Fibroblast of skin of left quadriceps (primary cell): ENCODE data around the gene NUCB1.
A peak's percentile ranks its signal among the peaks of the same experiment; 100 is the strongest.
"Not testable (repeated sequence)": the region's sequence is repeated elsewhere in the genome, so short reads cannot be mapped to it uniquely, and the experiment has no call there.

Experiments used
- DNase-seq, 2 experiments: peaks; one replicate each; pipeline ENCODE4 v3.0.0-alpha.2; 2013; ENCODE audit warnings: low read depth in 2 of 2

The NUCB1 gene

DNA sequence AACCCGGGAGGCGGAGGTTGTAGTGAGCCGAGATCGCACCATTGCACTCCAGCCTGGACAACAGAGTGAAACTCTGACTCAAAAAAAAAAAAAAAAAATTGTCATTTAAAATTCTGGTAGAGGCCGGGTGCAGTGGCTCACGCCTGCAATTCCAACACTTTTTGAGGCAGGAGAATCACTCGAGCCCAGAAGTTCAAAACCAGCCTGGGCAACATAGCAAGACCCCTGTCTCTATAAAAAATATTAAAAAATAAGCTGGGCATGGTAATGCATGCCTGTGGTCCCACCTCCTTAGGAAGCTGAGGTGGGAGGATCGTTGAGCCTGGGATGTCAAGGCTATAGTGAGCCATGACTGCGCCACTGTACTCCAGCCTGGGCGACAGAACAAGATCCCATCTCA, 6.2 kb downstream of the NUCB1 start:
- no peak for DNase-seq

DNA sequence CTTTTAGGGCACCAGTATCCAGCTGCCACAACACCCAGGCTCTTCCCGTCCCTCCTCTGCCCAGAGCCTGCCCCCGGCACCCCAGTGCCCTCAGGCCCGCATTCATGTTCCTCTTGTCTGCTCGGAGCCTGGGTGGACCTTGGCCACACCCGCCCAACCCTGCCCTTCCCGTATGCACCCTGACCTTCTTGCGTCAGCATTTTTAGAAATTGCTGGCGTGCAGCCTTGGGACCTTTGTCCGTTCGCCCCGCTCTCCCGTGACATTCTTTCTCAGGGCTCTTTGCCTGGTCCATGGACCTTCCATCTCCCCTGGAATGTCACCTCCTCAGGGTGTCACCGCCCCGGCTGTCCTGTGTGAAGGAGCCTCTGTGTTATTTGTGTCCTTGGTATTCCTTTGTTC, 7.6 kb downstream of the NUCB1 start:
- no peak for DNase-seq

DNA sequence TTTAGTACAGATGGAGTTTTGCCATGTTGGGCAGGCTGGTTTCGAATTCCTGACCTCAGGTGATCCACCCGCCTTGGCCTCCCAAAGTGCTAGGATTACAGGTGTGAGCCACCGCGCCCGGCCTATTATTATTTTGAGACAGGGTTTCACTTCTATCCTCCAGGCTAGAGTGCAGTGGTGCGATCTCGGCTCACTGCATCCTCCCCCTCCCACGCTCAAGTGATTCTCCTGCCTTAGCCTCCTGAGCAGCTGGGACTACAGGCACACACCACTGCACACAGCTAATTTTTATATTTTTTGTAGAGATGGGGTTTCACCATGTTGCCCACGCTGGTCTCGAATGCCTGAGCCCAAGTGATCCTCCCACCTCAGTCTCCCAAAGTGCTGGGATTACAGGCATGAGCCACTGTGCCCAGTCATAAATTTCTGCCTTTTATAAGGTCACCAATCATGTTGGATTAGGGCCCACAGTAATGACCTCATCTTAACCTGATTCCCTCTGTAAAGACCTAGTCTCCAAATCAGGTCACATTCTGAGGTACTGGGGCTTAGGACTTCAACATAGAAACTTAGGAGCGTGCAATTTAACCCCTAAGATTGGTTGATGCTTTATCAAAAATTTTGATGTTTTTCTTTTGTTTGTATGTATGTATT, 9.4 kb downstream of the NUCB1 start:
- not testable (repeated sequence) for DNase-seq

DNA sequence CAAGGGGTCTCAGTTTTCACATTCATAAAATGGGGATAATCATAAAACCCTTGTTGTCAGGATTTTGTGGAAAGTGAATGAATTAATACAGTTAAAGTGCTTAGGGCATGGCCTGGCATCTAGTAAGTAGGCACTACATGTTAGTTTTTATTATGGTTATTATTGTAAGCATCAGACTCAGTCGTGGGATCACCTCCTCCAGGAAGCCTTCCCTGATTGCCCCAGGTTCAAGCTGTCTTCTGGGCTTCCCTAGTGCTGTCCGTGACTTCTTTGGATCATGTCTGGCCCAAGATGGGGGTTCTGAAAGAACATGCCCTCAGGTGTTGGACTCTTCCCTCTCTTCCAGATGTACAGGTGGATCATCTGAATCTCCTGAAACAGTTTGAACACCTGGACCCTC, 10.7 kb downstream of the NUCB1 start:
- no peak for DNase-seq

DNA sequence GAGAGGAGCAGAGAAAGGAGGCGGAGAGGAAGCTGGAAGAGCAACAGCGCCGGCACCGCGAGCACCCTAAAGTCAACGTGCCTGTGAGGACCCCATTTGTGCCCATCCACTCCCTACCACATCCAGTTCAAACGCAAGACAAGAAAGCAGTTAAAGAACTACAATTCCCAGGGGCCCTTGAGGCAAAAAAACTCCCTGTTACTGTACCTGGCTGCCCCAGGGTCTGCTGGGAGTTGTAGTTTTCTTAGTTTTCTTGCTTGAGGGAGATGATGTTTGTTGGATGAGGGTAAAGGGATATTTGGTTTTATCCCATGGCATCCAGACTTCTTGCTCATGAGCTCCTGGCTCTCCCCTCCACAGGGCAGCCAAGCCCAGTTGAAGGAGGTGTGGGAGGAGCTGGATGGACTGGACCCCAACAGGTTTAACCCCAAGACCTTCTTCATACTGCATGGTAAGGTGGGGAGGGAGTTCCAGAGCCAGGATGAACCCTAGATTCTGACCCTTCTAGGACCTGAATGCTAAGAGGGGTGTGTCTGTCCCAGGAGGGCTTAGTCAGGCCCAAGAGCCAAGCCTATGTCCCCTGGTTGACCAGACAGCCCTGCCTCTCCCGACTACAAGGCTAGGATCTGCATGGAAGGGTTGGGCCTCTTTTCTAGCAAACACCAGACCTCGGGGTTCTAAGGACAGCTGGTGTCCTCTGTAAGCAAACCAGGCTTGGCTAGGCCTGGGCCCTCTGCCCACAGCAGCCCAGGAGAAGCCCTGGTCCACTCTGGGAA, 13.2 kb downstream of the NUCB1 start:
- no peak for DNase-seq

DNA sequence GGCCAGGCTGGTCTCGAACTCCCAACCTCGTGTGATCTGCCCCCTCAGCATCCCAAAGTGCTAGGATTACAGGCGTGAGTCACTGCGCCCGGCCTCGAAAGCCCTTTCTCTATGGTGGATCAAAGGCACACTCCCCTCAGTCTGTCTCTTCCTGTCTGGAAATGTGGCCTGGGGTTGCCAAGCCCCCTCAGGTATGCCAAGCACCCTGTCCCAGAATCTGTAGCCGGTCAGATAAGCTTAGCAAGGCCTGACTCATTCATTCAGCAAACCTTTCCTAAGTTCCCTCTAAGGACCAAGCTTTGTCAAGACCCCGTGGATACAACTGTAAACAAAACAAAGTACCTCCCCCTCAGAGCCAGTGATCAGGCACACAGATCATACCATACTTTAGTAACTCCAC, 14.1 kb downstream of the NUCB1 start:
- no peak for DNase-seq

DNA sequence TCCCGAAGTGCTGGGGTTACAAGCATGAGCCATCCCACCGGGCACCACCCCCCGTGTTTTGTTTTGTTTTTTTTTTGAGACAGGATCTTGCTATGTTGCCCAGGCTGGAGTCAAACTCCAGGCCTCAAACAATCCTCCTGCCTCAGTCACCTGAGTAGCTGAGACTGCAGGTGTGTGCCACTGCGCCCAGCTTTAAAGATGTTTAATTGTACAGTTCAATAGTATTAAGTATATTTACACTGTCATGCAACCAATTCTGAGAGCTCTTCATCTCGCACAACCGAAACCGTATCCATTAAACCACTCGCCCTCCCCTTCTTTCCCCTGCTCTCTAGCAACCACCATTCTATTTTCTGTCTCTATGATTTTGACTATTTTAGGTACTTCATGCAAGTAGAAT, 15.6 kb downstream of the NUCB1 start:
- no peak for DNase-seq

DNA sequence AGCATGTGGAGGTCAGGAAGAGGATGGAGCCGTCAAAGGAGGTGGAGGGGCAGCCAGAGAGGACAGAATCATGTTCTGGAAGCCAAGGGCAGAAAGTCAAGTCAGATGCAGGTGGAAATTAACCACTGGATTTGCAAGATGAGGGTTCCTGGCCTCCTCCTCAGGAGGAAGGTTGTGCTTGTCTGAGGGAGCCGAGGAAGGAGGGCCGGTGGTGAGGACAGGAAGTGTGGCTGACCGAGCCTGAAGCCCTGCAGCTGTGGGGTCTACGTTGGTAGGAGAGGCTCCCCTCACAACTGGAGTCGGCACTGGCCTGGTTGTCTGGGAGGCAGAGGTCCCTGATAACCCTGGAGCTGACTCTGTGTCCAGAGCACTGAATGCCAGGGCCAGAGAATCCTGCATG, 18.0 kb downstream of the NUCB1 start:
- DNase-seq = no peak

DNA sequence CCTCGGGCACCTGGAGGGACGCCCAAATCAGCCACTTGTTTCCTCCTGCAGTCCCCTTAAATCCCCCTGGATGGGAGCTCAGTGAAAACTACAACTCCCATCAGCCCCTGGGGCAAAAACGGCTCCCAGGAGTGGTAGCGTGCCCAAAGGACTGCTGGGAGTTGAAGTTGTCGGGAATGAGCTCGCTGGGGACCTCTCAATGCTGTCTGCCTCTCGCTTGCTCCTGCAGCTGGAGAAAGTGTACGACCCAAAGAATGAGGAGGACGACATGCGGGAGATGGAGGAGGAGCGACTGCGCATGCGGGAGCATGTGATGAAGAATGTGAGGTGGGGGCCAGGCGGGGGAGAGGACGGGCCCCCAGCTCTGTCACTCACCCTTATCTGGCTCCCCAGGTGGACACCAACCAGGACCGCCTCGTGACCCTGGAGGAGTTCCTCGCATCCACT, 18.7 kb downstream of the NUCB1 start:
- no peak for DNase-seq

DNA sequence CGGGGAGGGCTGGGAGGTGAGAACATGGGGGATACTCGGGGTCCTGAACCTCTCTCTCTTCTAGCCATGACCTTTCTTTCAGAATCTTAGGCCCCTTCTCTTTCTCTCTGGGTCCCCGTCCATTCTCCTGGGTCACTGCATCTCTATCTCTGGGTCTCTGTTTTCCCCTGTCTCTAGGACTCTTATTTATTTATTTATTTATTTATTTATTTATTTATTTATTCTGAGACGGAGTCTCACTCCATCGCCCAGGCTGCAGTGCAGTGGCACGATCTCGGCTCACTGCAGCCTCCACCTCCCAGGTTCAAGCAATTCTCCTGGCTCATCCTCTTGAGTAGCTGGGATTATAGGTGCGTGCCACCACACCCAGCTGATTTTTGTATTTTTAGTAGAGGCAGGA, 19.2 kb downstream of the NUCB1 start:
- not testable (repeated sequence) for DNase-seq

DNA sequence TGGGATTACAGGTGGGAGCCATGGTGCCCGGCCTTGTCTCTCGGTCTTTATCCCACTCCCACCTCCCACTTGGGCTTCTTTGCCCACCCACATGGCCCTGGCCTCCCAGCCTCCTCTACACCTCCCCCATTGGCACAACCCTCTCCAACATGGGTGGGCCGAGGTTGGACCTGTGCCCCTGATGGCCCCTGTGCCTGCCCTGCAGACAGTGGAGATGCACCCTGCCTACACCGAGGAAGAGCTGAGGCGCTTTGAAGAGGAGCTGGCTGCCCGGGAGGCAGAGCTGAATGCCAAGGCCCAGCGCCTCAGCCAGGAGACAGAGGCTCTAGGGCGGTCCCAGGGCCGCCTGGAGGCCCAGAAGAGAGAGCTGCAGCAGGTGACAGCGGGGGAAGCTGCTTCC, 20.8 kb downstream of the NUCB1 start:
- DNase-seq = no peak

DNA sequence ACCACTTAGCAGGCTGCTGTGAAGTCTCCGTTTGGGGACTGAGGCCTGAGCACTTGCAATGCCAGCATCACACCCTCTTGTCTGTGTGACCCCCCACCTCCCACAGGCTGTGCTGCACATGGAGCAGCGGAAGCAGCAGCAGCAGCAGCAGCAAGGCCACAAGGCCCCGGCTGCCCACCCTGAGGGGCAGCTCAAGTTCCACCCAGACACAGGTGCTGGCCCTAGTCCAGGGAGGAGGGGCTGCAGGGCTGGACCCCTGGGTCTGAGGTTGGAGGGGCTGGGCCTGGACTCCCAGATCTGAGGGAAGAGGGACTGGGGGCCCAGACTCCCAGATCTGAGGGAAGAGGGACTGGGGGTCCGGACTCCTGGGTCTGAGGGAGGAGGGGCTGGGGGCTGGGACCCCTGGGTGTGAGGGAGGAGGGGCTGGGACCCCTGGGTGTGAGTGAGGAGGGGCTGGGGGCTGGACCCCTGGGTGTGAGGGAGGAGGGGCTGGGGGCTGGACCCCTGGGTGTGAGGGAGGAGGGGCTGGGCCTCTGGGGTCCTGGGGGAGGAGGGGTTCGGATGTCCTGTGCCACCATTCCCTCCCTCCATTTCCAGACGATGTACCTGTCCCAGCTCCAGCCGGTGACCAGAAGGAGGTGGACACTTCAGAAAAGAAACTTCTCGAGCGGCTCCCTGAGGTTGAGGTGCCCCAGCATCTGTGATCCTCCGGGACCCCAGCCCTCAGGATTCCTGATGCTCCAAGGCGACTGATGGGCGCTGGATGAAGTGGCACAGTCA, 21.8 kb downstream of the NUCB1 start:
- DNase-seq = no peak

DNA sequence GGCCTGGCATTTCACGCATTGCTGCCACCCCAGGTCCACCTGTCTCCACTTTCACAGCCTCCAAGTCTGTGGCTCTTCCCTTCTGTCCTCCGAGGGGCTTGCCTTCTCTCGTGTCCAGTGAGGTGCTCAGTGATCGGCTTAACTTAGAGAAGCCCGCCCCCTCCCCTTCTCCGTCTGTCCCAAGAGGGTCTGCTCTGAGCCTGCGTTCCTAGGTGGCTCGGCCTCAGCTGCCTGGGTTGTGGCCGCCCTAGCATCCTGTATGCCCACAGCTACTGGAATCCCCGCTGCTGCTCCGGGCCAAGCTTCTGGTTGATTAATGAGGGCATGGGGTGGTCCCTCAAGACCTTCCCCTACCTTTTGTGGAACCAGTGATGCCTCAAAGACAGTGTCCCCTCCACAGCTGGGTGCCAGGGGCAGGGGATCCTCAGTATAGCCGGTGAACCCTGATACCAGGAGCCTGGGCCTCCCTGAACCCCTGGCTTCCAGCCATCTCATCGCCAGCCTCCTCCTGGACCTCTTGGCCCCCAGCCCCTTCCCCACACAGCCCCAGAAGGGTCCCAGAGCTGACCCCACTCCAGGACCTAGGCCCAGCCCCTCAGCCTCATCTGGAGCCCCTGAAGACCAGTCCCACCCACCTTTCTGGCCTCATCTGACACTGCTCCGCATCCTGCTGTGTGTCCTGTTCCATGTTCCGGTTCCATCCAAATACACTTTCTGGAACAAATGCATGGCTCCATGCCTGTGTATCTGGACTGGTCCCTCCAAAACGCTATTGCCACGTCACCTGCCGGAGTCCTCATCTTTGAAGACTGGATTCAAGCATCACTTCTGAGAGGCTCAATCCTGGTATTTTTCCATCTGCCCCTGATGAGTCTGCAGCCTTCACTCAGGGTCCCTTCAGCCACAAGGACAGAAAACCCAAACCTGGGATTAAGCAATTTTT, 22.7 kb downstream of the NUCB1 start:
- no peak for DNase-seq

DNA sequence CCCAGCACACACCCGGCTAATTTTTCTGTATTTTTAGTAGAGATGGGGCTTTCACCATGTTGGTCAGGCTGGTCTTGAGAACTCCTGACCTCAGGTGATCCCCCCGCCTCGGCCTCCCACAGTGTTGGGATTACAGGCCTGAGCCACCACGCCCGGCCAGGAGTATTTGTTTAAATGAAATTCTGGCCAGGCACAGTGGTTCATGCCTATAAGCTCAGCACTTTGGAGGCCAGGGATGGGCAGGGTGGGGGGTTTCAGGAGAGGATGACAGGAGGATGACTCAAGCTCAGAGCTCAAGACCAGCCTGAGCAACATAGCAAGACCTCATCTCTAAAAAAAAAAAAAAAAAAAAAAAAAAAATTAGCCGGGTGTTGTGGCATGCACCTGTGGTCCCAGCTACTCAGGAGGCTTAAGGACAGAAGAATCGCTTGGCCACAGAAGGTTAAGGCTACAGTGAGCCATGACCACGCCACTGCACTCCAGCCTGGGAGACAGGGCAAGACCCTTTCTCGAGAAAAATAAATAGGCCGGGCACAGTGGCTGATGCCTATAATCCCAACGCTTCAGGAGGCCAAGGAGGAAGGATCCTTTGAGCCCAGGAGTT, 25.2 kb downstream of the NUCB1 start:
- peak in 1 of 2 experiments; percentile 26 for DNase-seq

DNA sequence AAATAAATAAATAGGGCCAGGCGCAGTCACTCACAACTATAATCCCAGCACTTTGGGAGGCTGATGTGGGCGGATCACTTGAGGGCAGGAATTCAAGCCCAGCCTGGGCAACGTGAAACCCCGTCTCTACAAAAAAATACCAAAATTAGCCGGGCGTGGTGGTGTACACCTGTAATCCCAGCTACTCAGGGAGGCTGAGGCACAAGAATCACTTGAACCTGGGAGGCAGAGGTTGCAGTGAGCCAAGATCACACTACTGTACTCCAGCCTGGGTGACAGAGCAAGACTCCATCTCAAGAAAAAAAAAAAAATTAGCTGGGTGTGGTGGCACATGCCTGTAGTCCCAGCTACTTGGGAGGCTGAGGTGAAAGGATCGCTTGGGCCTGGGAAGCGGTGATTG, 25.8 kb downstream of the NUCB1 start:
- DNase-seq = not testable (repeated sequence)

DNA sequence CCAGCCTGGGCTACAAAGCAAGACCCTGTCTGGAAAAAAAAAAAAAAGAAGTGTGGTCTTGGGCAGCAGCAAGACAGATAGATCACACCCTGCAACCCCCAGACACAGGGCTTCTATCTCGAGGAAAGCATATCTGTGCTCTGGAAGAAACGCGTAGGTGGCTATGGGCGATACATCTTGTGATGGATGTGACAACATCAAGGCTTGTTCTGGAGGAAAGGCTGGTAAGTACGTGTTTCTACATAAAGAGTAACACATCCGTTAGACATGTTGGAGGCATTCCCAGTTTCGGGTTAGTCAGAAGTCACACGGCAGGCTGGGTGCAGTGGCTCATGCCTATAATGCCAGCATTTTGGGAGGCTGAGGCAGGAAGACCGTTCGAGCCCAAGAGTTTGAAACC, 26.8 kb downstream of the NUCB1 start:
- DNase-seq = peak; percentile 76 to 78

DNA sequence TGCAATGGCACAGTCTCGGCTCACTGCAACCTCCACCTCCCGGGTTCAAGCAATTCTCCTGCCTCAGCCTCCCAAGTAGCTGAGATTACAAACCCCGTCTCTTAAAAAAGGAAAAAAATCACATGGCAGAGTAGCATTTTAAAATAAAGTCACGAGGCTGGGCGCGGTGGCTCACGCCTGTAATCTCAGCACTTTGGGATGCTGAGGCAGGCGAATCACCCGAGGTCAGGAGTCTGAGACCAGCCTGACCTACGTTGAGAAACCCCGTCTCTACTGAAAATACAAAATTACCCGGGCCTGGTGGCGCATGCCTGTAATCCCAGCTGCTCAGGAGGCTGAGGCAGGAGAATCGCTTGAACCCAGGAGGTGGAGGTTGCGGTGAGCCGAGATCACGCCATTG, 27.6 kb downstream of the NUCB1 start:
- DNase-seq = not testable (repeated sequence)

DNA sequence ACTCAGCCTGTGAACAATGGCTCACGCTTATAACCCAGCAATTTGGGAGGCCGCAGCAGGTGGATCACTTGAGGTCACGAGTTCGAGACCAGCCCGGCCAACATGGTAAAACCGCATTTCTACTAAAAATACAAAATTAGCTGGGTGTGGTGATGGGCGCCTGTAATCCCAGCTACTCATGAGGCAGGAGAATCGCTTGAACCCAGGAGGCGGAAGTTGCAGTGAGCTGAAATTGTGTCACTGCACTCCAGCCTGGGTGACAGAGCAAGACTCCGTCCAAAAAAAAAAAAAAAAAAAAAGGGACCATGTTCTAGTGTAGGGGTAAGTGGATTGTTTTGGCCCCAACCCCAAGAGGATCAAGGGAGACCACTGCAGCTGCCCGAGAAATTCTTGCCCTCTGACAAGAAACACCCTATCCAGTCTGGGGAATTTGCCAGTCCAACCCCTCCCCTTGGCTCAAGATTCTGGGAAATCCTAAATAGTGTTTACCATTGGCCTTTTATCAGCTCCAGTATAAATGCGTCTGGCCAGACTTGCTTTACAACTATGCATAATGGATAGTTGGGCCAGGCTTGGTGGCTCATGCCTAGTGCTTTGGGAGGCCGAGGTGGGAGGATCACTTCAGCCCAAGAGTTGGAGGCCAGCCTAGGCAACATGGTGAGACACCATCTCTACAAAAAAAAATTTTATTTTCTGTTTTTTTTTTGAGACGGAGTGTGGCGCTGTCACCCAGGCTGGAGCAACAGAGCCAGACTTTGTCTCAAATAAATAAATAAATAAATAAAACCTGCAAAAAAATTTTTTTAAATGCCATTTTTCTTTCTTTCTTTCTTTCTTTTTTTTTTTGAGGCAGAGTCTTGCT, 28.3 kb downstream of the NUCB1 start:
- no peak for DNase-seq

DNA sequence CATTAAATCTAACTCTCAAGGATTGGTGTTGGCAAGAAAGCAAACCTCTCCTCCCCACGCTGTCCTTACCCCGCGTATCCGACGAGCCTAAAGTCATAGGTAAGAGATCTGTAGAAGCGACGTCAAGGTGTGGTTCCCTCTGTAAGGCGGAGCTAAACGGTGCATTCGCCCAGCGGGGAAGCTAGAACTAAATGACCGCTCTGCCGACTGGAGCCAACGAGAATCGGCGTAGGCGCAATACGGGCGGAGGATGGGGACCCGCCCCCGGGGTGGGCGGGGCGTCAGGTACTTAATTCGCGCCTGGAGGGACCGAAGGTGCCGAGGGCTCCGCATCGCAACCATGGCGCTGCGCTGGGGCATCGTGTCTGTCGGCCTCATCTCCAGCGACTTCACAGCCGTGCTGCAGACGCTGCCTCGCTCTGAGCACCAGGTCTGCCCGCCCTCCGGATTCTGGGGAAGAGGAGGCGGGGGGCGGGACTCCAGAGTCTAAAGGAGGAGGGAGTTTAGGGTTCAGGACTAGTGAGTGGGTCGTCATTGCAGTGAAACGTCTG, 33.3 kb downstream of the NUCB1 start, which contains the start of gene DHDH:
DHDH (plus strand) TSS at position 318 of the 551 bp plus-strand sequence; CDS start at position 341, 23 bp downstream.
- no peak for DNase-seq

DNA sequence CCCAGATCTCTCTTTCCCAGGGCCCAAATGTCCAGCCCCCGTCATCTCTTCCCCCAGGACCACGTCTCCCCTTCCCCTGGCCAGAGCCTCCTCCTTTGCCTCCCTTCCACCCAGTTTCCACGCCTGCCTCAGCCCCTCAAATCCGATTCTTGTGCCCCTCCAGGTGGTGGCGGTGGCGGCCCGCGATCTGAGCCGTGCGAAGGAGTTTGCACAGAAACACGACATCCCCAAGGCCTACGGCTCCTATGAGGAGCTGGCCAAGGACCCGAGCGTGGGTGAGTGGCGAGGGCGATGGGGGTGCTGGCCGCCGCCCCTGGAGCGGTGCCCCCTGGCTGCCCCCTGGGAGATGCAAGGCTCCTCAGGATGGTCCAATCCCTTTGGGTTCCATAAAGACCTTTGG, 34.7 kb downstream of the NUCB1 start:
- DNase-seq = no peak
